ENCODE results near the gene GLRX.

GRCh38 chr5:95809414-95809960 lies 13.0 kb downstream of the GLRX start:
- no peak for TF ChIP-seq CTCF (IDR thresholded peaks at IDR 0.05; ENCODE audit: insufficient read depth, low read length)
- TF ChIP-seq POLR2AphosphoS5 (IDR thresholded peaks at IDR 0.05; ENCODE audit: low read depth) = no peak
- no peak for TF ChIP-seq GABPA (IDR thresholded peaks at IDR 0.05; ENCODE audit: low read depth)
- TF ChIP-seq REST (IDR thresholded peaks at IDR 0.05; ENCODE audit: insufficient replicate concordance, low read depth) = no peak
- no peak for TF ChIP-seq SPI1 (IDR thresholded peaks at IDR 0.05; ENCODE audit: borderline replicate concordance, low read depth)
